LNCAP (cell line): Measurements from ENCODE around the gene APOL1.

Experiments
- TF ChIP-seq, protein P1 (sequence below): fragments of 450-650 bp; IDR thresholded peaks from 2 replicates; pipeline ENCODE4 v1.5.1; 2017; ENCODE audit warnings: mild to moderate bottlenecking

The APOL1 gene

DNA sequence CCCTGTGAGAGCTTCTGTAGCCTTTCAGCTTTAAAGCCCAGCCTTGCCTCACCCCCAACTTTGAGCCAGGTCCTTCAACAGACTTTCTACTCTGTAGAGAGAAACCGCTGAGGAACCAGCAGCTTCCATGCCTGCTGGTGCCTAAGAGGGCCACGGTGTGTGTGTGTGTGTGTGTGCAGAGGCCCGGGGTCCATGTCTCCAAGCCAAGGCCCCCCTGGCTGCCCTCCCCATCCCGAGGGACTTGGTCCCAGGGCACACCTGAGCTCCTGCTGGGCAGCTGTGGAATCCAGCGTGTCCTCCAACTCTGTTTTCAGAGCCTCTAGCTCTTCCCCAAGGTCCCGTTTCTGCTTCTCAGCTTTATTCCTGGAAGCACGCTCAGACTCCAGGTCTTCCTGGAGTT is 42.3 kb downstream of the APOL1 start:
- TF ChIP-seq, protein P1, sequence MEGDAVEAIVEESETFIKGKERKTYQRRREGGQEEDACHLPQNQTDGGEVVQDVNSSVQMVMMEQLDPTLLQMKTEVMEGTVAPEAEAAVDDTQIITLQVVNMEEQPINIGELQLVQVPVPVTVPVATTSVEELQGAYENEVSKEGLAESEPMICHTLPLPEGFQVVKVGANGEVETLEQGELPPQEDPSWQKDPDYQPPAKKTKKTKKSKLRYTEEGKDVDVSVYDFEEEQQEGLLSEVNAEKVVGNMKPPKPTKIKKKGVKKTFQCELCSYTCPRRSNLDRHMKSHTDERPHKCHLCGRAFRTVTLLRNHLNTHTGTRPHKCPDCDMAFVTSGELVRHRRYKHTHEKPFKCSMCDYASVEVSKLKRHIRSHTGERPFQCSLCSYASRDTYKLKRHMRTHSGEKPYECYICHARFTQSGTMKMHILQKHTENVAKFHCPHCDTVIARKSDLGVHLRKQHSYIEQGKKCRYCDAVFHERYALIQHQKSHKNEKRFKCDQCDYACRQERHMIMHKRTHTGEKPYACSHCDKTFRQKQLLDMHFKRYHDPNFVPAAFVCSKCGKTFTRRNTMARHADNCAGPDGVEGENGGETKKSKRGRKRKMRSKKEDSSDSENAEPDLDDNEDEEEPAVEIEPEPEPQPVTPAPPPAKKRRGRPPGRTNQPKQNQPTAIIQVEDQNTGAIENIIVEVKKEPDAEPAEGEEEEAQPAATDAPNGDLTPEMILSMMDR = no peak

DNA sequence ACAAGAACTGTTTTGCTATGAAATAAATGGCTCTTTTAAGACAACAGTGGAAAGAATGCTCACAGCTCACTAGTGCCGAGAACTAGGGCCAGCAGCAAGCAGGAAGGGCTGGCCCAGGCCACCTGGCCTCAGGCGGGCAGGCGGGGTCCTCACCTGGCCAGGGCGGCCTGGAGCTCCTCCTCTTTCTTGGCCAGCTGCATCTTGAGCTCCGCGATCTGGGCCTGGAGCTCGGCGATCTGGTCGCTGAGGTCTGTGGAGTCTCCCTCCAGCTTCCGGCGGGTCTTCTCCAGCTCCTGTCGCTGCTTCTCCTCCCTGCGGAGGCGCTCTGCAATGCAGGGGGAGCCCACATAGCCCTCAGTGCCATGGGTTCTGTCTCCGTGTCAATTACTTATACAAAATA is 43.8 kb downstream of the APOL1 start:
- TF ChIP-seq, protein P1 = no peak

DNA sequence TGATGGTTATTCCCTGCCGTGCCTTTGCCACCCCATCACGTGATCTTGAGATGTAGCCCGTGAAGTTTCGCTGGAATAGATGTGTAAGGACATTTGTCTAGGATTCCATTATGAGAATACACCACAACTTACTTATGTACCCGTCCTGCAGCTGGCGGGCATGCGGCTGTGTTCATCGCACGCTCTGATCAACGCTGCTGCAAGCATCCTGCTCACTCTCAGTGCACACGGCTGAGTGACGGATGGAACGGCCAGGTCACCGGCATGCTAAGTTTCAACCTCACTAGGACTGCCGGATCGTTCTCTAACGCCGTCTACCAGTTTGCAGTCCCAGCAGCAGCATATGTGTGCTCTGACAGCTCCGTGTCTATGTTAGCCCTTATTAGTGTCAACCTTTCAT is 44.6 kb downstream of the APOL1 start:
- TF ChIP-seq, protein P1 = no peak

DNA sequence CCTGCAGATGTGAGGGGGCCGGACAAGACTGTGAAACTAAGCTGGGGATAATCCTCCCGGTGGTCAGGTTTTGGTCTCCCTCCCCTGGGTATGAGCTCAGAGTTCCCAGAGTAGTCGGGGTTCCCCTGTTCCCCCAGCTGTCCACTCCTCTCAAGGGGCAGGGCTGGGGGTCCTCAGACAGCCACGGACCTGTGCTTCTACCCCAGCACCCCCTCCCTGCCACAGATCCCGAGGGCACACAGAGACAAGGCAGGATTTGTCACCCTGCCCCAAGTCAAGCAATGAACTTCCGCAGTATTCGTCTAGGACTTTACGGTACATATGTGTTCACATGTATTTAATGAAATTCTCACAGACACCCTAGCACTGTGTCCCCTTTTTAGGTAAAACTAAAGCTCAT is 45.2 kb downstream of the APOL1 start:
- TF ChIP-seq, protein P1 = no peak

GRCh38 chr22:36298601-36299000 is 45.7 kb downstream of the APOL1 start:
- TF ChIP-seq, protein P1 = no peak

- TF ChIP-seq, protein P1 = no peak
These were observed 46.4 kb downstream of the APOL1 start for GRCh38 chr22:36299295-36299694.

- TF ChIP-seq, protein P1 = no peak
These were observed 47.0 kb downstream of the APOL1 start for GRCh38 chr22:36299911-36300310.
